ENCODE data around the gene GLIPR1. TPM values are rescaled to one million over a fixed set of nuclear protein-coding genes. Genes with fewer than 3 reads are reported as not detected.

Gene GLIPR1
- total and polyA plus RNA-seq, 10 of the 15 experiments (the other 5 are each of a cell fraction or from before 2014, with no cell fraction given) = 18.2 to 62.6 (median 32.2) TPM

- ChIA-PET POLR2A (no interaction called here), RAD21 (ENCODE audit: unreplicated experiment) (no interaction called here), CTCF (interaction anchor here (0.6 to 1.1 kb wide), 2 partner anchors 21 to 488 kb away, joined by 3 to 5 read pairs; no protein-coding TSS in a partner anchor), SMC1A (ENCODE audit: uncharacterized antibody, unreplicated experiment) (interaction anchor here (4.8 kb wide), 1 partner anchor 10 kb away, joined by 26 read pairs; no protein-coding TSS in a partner anchor)
- no TSS peak for BruUV-seq (replicated peaks)
- H3K27ac ChIP-seq (ENCODE audit: control insufficient read depth, insufficient read depth) = no peak overlapping the region
- H3K4me3 ChIP-seq = no peak overlapping the region
- no peaks in the 10 kb centered on the region for H3K79me2 ChIP-seq (ENCODE audit: control insufficient read depth, insufficient read depth, low read length)
- DNase-seq (ENCODE audit: low read depth, low spot score) (no peak), FAIRE-seq (no peak), ATAC-seq (no peak)
- intact Hi-C loops (cut with micrococcal nuclease; ENCODE audit: unreplicated experiment) (no loop called here), in situ Hi-C loops (cut with MboI) (no loop called here)
- H4K20me1 ChIP-seq (ENCODE audit: control insufficient read depth, insufficient read depth) = no peaks in the 10 kb centered on the region
- no peak for TF ChIP-seq TCF3 (IDR thresholded peaks at IDR 0.05; ENCODE audit: borderline replicate concordance, insufficient read depth, low read depth, low read length)
- no peak for TF ChIP-seq FOS (IDR thresholded peaks at IDR 0.05; ENCODE audit: borderline replicate concordance, extremely low read depth, insufficient read length)
- no peak for TF ChIP-seq NR2C2 (IDR thresholded peaks at IDR 0.05; ENCODE audit: borderline replicate concordance, control insufficient read depth, insufficient read length, low read depth)
- TF ChIP-seq CEBPB (IDR thresholded peaks at IDR 0.05; ENCODE audit: borderline replicate concordance in 1 of 2, low read depth in 2 of 2, low read length in 2 of 2) = no peak
- TF ChIP-seq MTA3 (IDR thresholded peaks at IDR 0.05; ENCODE audit: borderline replicate concordance, low read length) = no peak
- TF ChIP-seq POLR2AphosphoS2 (IDR thresholded peaks at IDR 0.05; ENCODE audit: low read depth, low read length) = no peak
- TF ChIP-seq NFYA (IDR thresholded peaks at IDR 0.05; ENCODE audit: borderline replicate concordance, low read depth, low read length) = no peak
- TF ChIP-seq PKNOX1 (IDR thresholded peaks at IDR 0.05) = no peak
- no peak for TF ChIP-seq PBX3 (IDR thresholded peaks at IDR 0.05; ENCODE audit: insufficient replicate concordance, low read depth, low read length)
- no peak for TF ChIP-seq NR2F1 (conservative IDR thresholded peaks at IDR 0.05)
- TF ChIP-seq HCFC1 (IDR thresholded peaks at IDR 0.05; ENCODE audit: low read length) = no peak
- TF ChIP-seq PML (IDR thresholded peaks at IDR 0.05; ENCODE audit: low read length) = no peak
- TF ChIP-seq FOXM1 (IDR thresholded peaks at IDR 0.05; ENCODE audit: low read depth, low read length) = no peak
- TF ChIP-seq KLF5 (IDR thresholded peaks at IDR 0.05; ENCODE audit: partially characterized antibody) = no peak
- TF ChIP-seq CBFB (IDR thresholded peaks at IDR 0.05; ENCODE audit: low read depth) = no peak
- H3K36me3 ChIP-seq (ENCODE audit: control insufficient read depth in 2 of 2, insufficient read depth in 2 of 2, low read length in 1 of 2) = no peaks in the 10 kb centered on the region
- H3K4me1 ChIP-seq (ENCODE audit: control insufficient read depth, insufficient read depth, low read length) = no peaks in the 10 kb centered on the region
- 92% methylated on average over 1 of the region's 1 CpG for WGBS (ENCODE audit: insufficient coverage, insufficient replicate concordance, low lambda C conversion rate, missing lambda C conversion rate)
- H3K9me3 ChIP-seq (replicated peaks; ENCODE audit: control insufficient read depth, insufficient read depth, low read length) = no peaks in the 10 kb centered on the region
- H3K9ac ChIP-seq (ENCODE audit: control insufficient read depth, insufficient read depth, low read length) = no peak overlapping the region
- no peaks in the 10 kb centered on the region for H3K27me3 ChIP-seq (replicated peaks in 1 of 2; ENCODE audit: control insufficient read depth in 2 of 2, insufficient read depth in 2 of 2, low read length in 1 of 2)
- H2AFZ ChIP-seq (ENCODE audit: control insufficient read depth, low read depth, low read length) = no peak overlapping the region
- H3K4me2 ChIP-seq (ENCODE audit: control insufficient read depth, insufficient read depth) = no peak overlapping the region
Measured at GRCh38 chr12:75548879-75549278, 68.3 kb downstream of the GLIPR1 start.

Measured in GM12878 (cell line).